MM.1S (cell line): ENCODE measurements around the gene OAS2.

Experiments used
- CTCF ChIP-seq: fragments of 300-600 bp; sonication (generic); IDR thresholded peaks from 2 replicates; pipeline ENCODE4 v1.5.1; 2016; ENCODE audit warnings: antibody characterized with exemption, low read length, mixed read lengths
- EZH2 ChIP-seq: fragments of 300-600 bp; sonication (generic); optimal IDR thresholded peaks from 2 replicates; pipeline ENCODE3; 2017; ENCODE audit warnings: low read depth, mild to moderate bottlenecking, antibody characterized with exemption, low read length, mixed read lengths

- TF ChIP-seq CTCF (no peak), EZH2 (no peak)
Measured at GRCh38 chr12:112971248-112971647, 7.1 kb upstream of the OAS2 start.
